HG03175 (cell line): Measurements from ENCODE around the gene AVL9.

Experiments
- ATAC-seq: cut with Tn5 transposase; IDR thresholded peaks from one replicate; pipeline ENCODE4 v1.9.1; 2021; ENCODE audit warnings: mild to moderate bottlenecking, moderate library complexity; ENCODE audit not compliant: unreplicated experiment

The AVL9 gene

GRCh38 chr7:32532716-32533115 lies 37.4 kb downstream of the AVL9 start:
- no peak for ATAC-seq

GRCh38 chr7:32533276-32534029 lies 38.2 kb downstream of the AVL9 start:
- ATAC-seq: no peak

- no peak for ATAC-seq
Measured at GRCh38 chr7:32535162-32535702, 39.9 kb downstream of the AVL9 start.

- ATAC-seq: no peak
Measured at GRCh38 chr7:32536016-32536415, 40.7 kb downstream of the AVL9 start.

- ATAC-seq: no peak
Measured at GRCh38 chr7:32536585-32536984, 41.3 kb downstream of the AVL9 start.

- no peak for ATAC-seq
Measured at GRCh38 chr7:32537760-32538159, 42.5 kb downstream of the AVL9 start.

GRCh38 chr7:32539366-32539765 lies 44.1 kb downstream of the AVL9 start:
- no peak for ATAC-seq

GRCh38 chr7:32539919-32540531 lies 44.7 kb downstream of the AVL9 start:
- ATAC-seq: no peak

GRCh38 chr7:32542595-32542994 lies 47.3 kb downstream of the AVL9 start:
- ATAC-seq: no peak

- no peak for ATAC-seq
Measured at GRCh38 chr7:32559480-32559879, 64.2 kb downstream of the AVL9 start.

GRCh38 chr7:32560075-32560474 lies 64.8 kb downstream of the AVL9 start:
- no peak for ATAC-seq

- no peak for ATAC-seq
Measured at GRCh38 chr7:32561613-32562012, 66.3 kb downstream of the AVL9 start.

GRCh38 chr7:32564542-32564941 lies 69.3 kb downstream of the AVL9 start:
- no peak for ATAC-seq

GRCh38 chr7:32569388-32570289 lies 74.3 kb downstream of the AVL9 start:
- ATAC-seq: no peak

- ATAC-seq: no peak
Measured at GRCh38 chr7:32573110-32573687, 77.9 kb downstream of the AVL9 start.

- no peak for ATAC-seq
Measured at GRCh38 chr7:32574626-32575025, 79.3 kb downstream of the AVL9 start.

GRCh38 chr7:32577421-32577820 lies 82.1 kb downstream of the AVL9 start:
- no peak for ATAC-seq

GRCh38 chr7:32579776-32580175 lies 84.5 kb downstream of the AVL9 start:
- ATAC-seq: no peak

GRCh38 chr7:32580646-32581045 lies 85.4 kb downstream of the AVL9 start:
- ATAC-seq: no peak

GRCh38 chr7:32582036-32582435 lies 86.7 kb downstream of the AVL9 start:
- ATAC-seq: no peak

- no peak for ATAC-seq
Measured at GRCh38 chr7:32583791-32584190, 88.5 kb downstream of the AVL9 start.
